ENCODE results near the gene INVS.

Gene INVS

GRCh38 chr9:100211476-100211875 is 112.4 kb downstream of the INVS start:
- no peak for TF ChIP-seq CTCF (conservative IDR thresholded peaks at IDR 0.05)
- H3K27ac ChIP-seq, result peak overlapping the region; percentile 7; the same call in 1 of the 2 replicates

GRCh38 chr9:100213730-100214477 is 114.9 kb downstream of the INVS start:
- TF ChIP-seq CTCF (conservative IDR thresholded peaks at IDR 0.05), result no peak
- H3K27ac ChIP-seq, result no peak overlapping the region

GRCh38 chr9:100216178-100216787 is 117.2 kb downstream of the INVS start:
- H3K27ac ChIP-seq, result no peak overlapping the region
- TF ChIP-seq CTCF (conservative IDR thresholded peaks at IDR 0.05), result peak; percentile 63

GRCh38 chr9:100217536-100217935 is 118.5 kb downstream of the INVS start:
- H3K27ac ChIP-seq, result no peak overlapping the region
- no peak for TF ChIP-seq CTCF (conservative IDR thresholded peaks at IDR 0.05)

GRCh38 chr9:100219347-100219746 is 120.3 kb downstream of the INVS start:
- H3K27ac ChIP-seq, result no peak overlapping the region

GRCh38 chr9:100220936-100221335 is 121.9 kb downstream of the INVS start:
- peak overlapping the region; percentile 9; the same call in 1 of the 2 replicates for H3K27ac ChIP-seq

More at GRCh38 chr9:100219347-100219746, 120.3 kb downstream of the INVS start:
- TF ChIP-seq CTCF (conservative IDR thresholded peaks at IDR 0.05), result no peak

More at GRCh38 chr9:100220936-100221335, 121.9 kb downstream of the INVS start:
- TF ChIP-seq CTCF (conservative IDR thresholded peaks at IDR 0.05), result no peak
